Nephron (organoid): ENCODE results near the gene CLMN.

ENCODE experiments used
- H3K27ac Mint-ChIP-seq, 3 experiments: 2 replicates each; pipeline ENCODE4 v1.8.0; 2020; ENCODE audit warnings: mixed read lengths in 3 of 3, mild to moderate bottlenecking in 2 of 3, moderate library complexity in 1 of 3
- H3K27me3 Mint-ChIP-seq: 2 replicates; pipeline ENCODE4 v1.8.0; 2021; ENCODE audit warnings: low read depth, mild to moderate bottlenecking, moderate library complexity, mixed read lengths
- H3K36me3 Mint-ChIP-seq: 2 replicates; pipeline ENCODE4 v1.8.0; 2020; ENCODE audit warnings: low read depth, mixed read lengths
- H3K4me1 Mint-ChIP-seq: 2 replicates; pipeline ENCODE4 v1.8.0; 2020; ENCODE audit warnings: mixed read lengths
- H3K4me3 Mint-ChIP-seq, 3 experiments: 2 replicates each; pipeline ENCODE4 v1.8.0; 2020; ENCODE audit warnings: mild to moderate bottlenecking in 3 of 3, mixed read lengths in 3 of 3, moderate library complexity in 2 of 3
- H3K9me3 Mint-ChIP-seq: 2 replicates; pipeline ENCODE4 v1.8.0; 2020; ENCODE audit warnings: mixed read lengths
- CTCF ChIP-seq, 3 experiments: fragments of 200-600 bp; sonication (generic); IDR thresholded peaks; one replicate each; pipeline ENCODE4 v1.5.0; 2021; ENCODE audit warnings: antibody characterized with exemption in 3 of 3; ENCODE audit not compliant: unreplicated experiment in 3 of 3

Gene CLMN

GRCh38 chr14:95189367-95190132, 130.2 kb downstream of the CLMN start:
- peak overlapping the region in 2 of 3 experiments; percentile 8 to 36 for H3K4me3 Mint-ChIP-seq
- peaks cover 65% of the 10 kb centered on the region for H3K4me1 Mint-ChIP-seq
- TF ChIP-seq CTCF (IDR thresholded peaks at IDR 0.05; ENCODE audit: unreplicated experiment in 3 of 3), result no peak
- H3K9me3 Mint-ChIP-seq, result peaks cover 16% of the 10 kb centered on the region
- H3K27me3 Mint-ChIP-seq, result peaks cover 3% of the 10 kb centered on the region
- H3K36me3 Mint-ChIP-seq, result peaks cover 32% of the 10 kb centered on the region
- H3K27ac Mint-ChIP-seq, result peak overlapping the region; percentile 53 to 80 (median 66)

GRCh38 chr14:95188380-95188779, 131.3 kb downstream of the CLMN start:
- TF ChIP-seq CTCF (IDR thresholded peaks at IDR 0.05; ENCODE audit: unreplicated experiment in 3 of 3), result no peak
- Mint-ChIP-seq H3K4me1 (peaks cover 72% of the 10 kb centered on the region), H3K27me3 (peaks cover 3% of the 10 kb centered on the region), H3K36me3 (peaks cover 32% of the 10 kb centered on the region), H3K9me3 (peaks cover 16% of the 10 kb centered on the region), H3K27ac (peak overlapping the region in 1 of 3 experiments; percentile 23), H3K4me3 (no peak overlapping the region)

GRCh38 chr14:95185767-95186392, 133.8 kb downstream of the CLMN start:
- peak overlapping the region; percentile 94 to 98 (median 96) for H3K27ac Mint-ChIP-seq
- peak overlapping the region in 2 of 3 experiments; percentile 46 to 63 for H3K4me3 Mint-ChIP-seq
- H3K27me3 Mint-ChIP-seq, result peaks cover 3% of the 10 kb centered on the region
- peaks cover 16% of the 10 kb centered on the region for H3K9me3 Mint-ChIP-seq
- no peak for TF ChIP-seq CTCF (IDR thresholded peaks at IDR 0.05; ENCODE audit: unreplicated experiment in 3 of 3)
- peaks cover 70% of the 10 kb centered on the region for H3K4me1 Mint-ChIP-seq
- H3K36me3 Mint-ChIP-seq, result peaks cover 37% of the 10 kb centered on the region

DNA sequence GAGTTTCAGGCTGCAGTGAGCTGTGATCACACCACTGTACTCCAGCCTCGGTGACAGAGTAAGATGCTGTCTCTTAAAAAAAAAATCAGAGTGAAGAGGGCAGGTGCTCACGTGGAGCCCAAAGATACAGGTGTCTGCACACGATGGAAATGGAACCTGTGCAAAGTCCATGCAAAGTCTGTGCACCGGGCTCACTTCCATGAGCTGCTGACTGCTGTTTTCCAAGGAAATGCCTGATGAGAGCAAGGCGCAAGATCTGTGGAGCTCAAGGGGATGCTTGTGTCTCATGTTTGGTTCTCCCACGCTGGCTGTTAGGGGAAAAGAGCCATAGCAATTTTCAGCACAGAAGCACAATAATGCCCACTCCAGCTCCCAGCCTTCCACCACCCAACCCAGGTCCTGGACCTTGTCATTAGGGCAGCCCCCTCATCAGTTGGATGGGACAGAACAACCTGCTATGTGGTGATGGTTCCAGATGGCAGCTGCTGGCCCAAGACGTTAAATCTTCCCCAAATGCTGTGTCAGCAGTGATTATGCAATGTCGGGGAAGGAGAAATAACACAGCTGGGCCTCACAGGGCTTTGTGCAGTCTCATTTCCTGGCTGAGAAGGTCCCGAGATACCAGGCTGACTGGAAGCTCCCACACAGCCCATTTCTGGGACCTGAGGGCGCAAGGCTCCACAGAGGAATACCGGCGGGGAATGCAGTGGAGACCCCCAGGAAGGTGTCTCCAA, 134.5 kb downstream of the CLMN start:
- peak overlapping the region; percentile 94 to 98 (median 96) for H3K27ac Mint-ChIP-seq
- peaks cover 39% of the 10 kb centered on the region for H3K36me3 Mint-ChIP-seq
- H3K27me3 Mint-ChIP-seq, result peaks cover 3% of the 10 kb centered on the region
- H3K9me3 Mint-ChIP-seq, result peaks cover 16% of the 10 kb centered on the region
- TF ChIP-seq CTCF (IDR thresholded peaks at IDR 0.05; ENCODE audit: unreplicated experiment in 3 of 3), result no peak
- peaks cover 70% of the 10 kb centered on the region for H3K4me1 Mint-ChIP-seq
- peak overlapping the region; percentile 30 to 63 (median 46) for H3K4me3 Mint-ChIP-seq

- peaks cover 14% of the 10 kb centered on the region for H3K9me3 Mint-ChIP-seq
- no peak for TF ChIP-seq CTCF (IDR thresholded peaks at IDR 0.05; ENCODE audit: unreplicated experiment in 3 of 3)
Observed at GRCh38 chr14:95184413-95184790, 135.3 kb downstream of the CLMN start.

More at GRCh38 chr14:95184413-95184790, 135.3 kb downstream of the CLMN start:
- Mint-ChIP-seq H3K4me1 (peaks cover 70% of the 10 kb centered on the region), H3K36me3 (peaks cover 39% of the 10 kb centered on the region), H3K27me3 (peaks cover 3% of the 10 kb centered on the region), H3K4me3 (no peak overlapping the region), H3K27ac (peak overlapping the region; percentile 69 to 79 (median 71))
